Activated CD4-positive, alpha-beta T cell treated with anti-CD3 and anti-CD28 coated beads, Interleukin-10, Interleukin-2, amounts not matched to agents 100 ng/mL and 50 ng/mL, durations not matched to agents 16 hours and 8 hours (primary cell): ENCODE measurements around the gene UBE2D2.
"Not testable (repeated sequence)": the region's sequence is repeated elsewhere in the genome, so short reads cannot be mapped to it uniquely, and the experiment has no call there.

Source experiments
- DNase-seq: peaks from one replicate; pipeline ENCODE4 v3.0.0-alpha.2; 2020

UBE2D2 gene

GRCh38 chr5:139584137-139584536 is 23.0 kb downstream of the UBE2D2 start:
- peak; percentile 42 for DNase-seq

GRCh38 chr5:139588116-139588515 is 27.0 kb downstream of the UBE2D2 start:
- DNase-seq, result not testable (repeated sequence)

GRCh38 chr5:139588962-139589361 is 27.8 kb downstream of the UBE2D2 start:
- DNase-seq, result no peak

- no peak for DNase-seq
These were observed 31.1 kb downstream of the UBE2D2 start for GRCh38 chr5:139592289-139592688.

GRCh38 chr5:139593076-139593475 is 31.9 kb downstream of the UBE2D2 start:
- DNase-seq, result not testable (repeated sequence)

- DNase-seq, result no peak
These were observed 32.7 kb downstream of the UBE2D2 start for GRCh38 chr5:139593716-139594319.

- no peak for DNase-seq
These were observed 36.0 kb downstream of the UBE2D2 start for GRCh38 chr5:139597134-139597533.

- not testable (repeated sequence) for DNase-seq
These were observed 37.4 kb downstream of the UBE2D2 start for GRCh38 chr5:139598601-139598965.

- DNase-seq, result no peak
These were observed 39.3 kb downstream of the UBE2D2 start for GRCh38 chr5:139600336-139600949.

- DNase-seq, result no peak
These were observed 40.3 kb downstream of the UBE2D2 start for GRCh38 chr5:139601429-139601828.

- DNase-seq, result not testable (repeated sequence)
These were observed 40.8 kb downstream of the UBE2D2 start for GRCh38 chr5:139601948-139602347.

GRCh38 chr5:139605887-139606286 is 44.7 kb downstream of the UBE2D2 start:
- no peak for DNase-seq

GRCh38 chr5:139611703-139612584 is 50.8 kb downstream of the UBE2D2 start:
- DNase-seq, result peak; percentile 34

GRCh38 chr5:139619861-139620260 is 58.7 kb downstream of the UBE2D2 start:
- DNase-seq, result no peak

- not testable (repeated sequence) for DNase-seq
These were observed 64.3 kb downstream of the UBE2D2 start for GRCh38 chr5:139625398-139625797.

- DNase-seq, result no peak
These were observed 69.7 kb downstream of the UBE2D2 start for GRCh38 chr5:139630855-139631254.

- DNase-seq, result no peak
These were observed 70.5 kb downstream of the UBE2D2 start for GRCh38 chr5:139631520-139632165.

- DNase-seq, result peak; percentile 74
These were observed 72.3 kb downstream of the UBE2D2 start for GRCh38 chr5:139633295-139634027.

GRCh38 chr5:139634028-139634325 is 72.8 kb downstream of the UBE2D2 start:
- DNase-seq, result no peak

- DNase-seq, result no peak
These were observed 73.4 kb downstream of the UBE2D2 start for GRCh38 chr5:139634541-139634940.

GRCh38 chr5:139635191-139635590 is 74.1 kb downstream of the UBE2D2 start:
- DNase-seq, result no peak

GRCh38 chr5:139635606-139636206 is 74.6 kb downstream of the UBE2D2 start:
- peak; percentile 34 for DNase-seq
